ENCODE data around the gene ARRDC1.

Gene ARRDC1

GRCh38 chr9:137649553-137649952, 44.1 kb downstream of the ARRDC1 start:
- H3K27ac ChIP-seq = no peak overlapping the region
- no peak for TF ChIP-seq CTCF (IDR thresholded peaks at IDR 0.05)
- DNase-seq (ENCODE audit: low spot score) = no peak
- H3K4me3 ChIP-seq = no peak overlapping the region

DNA sequence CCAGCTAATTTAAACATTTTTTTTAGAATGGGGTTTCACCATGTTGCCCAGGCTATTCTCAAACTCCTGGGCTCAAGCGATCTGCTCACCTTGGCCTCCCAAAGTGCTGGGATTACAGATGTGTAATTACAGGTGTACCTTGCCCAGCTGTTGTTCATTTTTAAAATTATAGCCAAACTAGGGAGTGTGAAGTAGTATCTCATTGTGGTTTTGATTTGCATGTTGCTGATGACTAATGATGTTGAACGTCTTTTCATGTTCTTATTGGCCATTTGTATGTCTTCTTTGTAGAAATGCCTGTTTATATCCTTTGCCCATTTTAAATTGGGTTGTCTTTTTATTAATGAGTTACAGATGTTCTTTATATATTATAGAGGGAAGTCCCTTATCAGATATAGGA, 44.8 kb downstream of the ARRDC1 start:
- Histone ChIP-seq H3K4me3 (no peak overlapping the region), H3K27ac (no peak overlapping the region)
- TF ChIP-seq CTCF (IDR thresholded peaks at IDR 0.05) = no peak
- no peak for DNase-seq (ENCODE audit: low spot score)

- no peak for DNase-seq (ENCODE audit: low spot score)
- Histone ChIP-seq H3K4me3 (no peak overlapping the region), H3K27ac (no peak overlapping the region)
- no peak for TF ChIP-seq CTCF (IDR thresholded peaks at IDR 0.05)
Measured at GRCh38 chr9:137650779-137651178, 45.3 kb downstream of the ARRDC1 start.

DNA sequence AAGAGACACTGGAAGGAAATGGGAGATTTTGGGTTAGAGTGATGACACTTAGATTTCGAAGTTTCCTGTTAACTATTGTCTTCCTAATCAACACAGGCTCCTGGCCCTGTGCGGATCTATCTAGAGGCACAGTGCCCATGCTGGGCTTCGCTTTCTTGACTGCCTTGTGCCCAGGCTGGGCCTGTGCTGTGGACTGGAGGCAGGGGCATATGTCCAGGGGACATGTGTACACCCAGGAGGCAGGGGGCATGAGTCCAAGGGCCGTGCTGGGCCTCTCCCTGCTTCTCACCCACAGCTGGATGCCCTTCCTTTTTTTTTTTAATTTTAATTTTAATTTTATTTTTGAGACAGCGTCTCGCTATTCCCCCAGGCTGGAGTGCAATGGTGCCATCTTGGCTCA, 50.9 kb downstream of the ARRDC1 start:
- Histone ChIP-seq H3K4me3 (no peak overlapping the region), H3K27ac (no peak overlapping the region)
- no peak for DNase-seq (ENCODE audit: low spot score)
- no peak for TF ChIP-seq CTCF (IDR thresholded peaks at IDR 0.05)

- no peak for TF ChIP-seq CTCF (IDR thresholded peaks at IDR 0.05)
- Histone ChIP-seq H3K4me3 (no peak overlapping the region), H3K27ac (no peak overlapping the region)
- no peak for DNase-seq (ENCODE audit: low spot score)
Measured at GRCh38 chr9:137657606-137658005, 52.1 kb downstream of the ARRDC1 start.

- no peak for DNase-seq (ENCODE audit: low spot score)
- H3K27ac ChIP-seq = no peak overlapping the region
- no peak overlapping the region for H3K4me3 ChIP-seq
- TF ChIP-seq CTCF (IDR thresholded peaks at IDR 0.05) = no peak
Measured at GRCh38 chr9:137658781-137659180, 53.3 kb downstream of the ARRDC1 start.

- Histone ChIP-seq H3K27ac (no peak overlapping the region), H3K4me3 (no peak overlapping the region)
- no peak for DNase-seq (ENCODE audit: low spot score)
- TF ChIP-seq CTCF (IDR thresholded peaks at IDR 0.05) = no peak
Measured at GRCh38 chr9:137660144-137660543, 54.7 kb downstream of the ARRDC1 start.

All from coronary artery (tissue), 2 donors.